Right lobe of liver (tissue), 4 donors: ENCODE results near the gene MRPL41.

ENCODE experiments used
- POLR2A ChIP-seq: fragments of 450-650 bp; IDR thresholded peaks from one replicate; pipeline ENCODE4 v1.6.1; 2017; ENCODE audit warnings: antibody characterized with exemption, mild to moderate bottlenecking
- TF ChIP-seq, protein P1 (sequence below), 4 donors: fragments of 200-600 bp in 3 of 4; fragments of 450-650 bp in 1 of 4; IDR thresholded peaks; one replicate each; pipeline versions ENCODE4 v1.5.1 to v1.8.0; 2016 to 2022; ENCODE audit warnings: antibody characterized with exemption in 4 of 4, mild to moderate bottlenecking in 2 of 4
- donor health status: DM: no; HTN: no; CAD: no.
- donor health status: DM: no; HTN: no; CAD: no.
- donor health status: DM: no; HTN: yes; CAD: no.

DNA sequence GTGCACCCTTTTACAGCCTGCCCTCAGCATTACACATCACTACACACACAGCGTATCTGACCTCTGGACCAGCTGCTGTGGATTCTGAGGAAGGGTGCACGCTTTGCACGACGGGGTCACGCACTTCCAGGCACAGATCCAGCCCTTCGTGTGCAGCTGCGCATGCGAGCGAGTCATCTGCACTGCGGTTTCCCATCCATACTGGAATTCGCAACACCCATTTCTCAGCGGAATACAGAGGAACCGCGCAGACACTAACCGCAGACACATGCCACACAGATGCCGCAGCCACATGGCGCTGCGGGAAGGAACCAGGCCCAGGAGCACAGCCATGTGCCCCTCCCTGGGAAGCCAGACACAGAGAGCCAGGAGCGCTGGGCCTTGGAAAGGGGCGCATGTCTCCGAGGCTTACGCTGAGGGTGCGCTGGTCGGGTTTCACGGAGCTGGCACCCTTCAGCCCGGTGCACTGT is 44.9 kb upstream of the MRPL41 start:
- no peak for TF ChIP-seq POLR2A
- TF ChIP-seq, protein P1, sequence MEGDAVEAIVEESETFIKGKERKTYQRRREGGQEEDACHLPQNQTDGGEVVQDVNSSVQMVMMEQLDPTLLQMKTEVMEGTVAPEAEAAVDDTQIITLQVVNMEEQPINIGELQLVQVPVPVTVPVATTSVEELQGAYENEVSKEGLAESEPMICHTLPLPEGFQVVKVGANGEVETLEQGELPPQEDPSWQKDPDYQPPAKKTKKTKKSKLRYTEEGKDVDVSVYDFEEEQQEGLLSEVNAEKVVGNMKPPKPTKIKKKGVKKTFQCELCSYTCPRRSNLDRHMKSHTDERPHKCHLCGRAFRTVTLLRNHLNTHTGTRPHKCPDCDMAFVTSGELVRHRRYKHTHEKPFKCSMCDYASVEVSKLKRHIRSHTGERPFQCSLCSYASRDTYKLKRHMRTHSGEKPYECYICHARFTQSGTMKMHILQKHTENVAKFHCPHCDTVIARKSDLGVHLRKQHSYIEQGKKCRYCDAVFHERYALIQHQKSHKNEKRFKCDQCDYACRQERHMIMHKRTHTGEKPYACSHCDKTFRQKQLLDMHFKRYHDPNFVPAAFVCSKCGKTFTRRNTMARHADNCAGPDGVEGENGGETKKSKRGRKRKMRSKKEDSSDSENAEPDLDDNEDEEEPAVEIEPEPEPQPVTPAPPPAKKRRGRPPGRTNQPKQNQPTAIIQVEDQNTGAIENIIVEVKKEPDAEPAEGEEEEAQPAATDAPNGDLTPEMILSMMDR (IDR thresholded peaks at IDR 0.05): no peak
